ENCODE measurements around the gene KRTAP3-2.
"Not testable (repeated sequence)": the region's sequence is repeated elsewhere in the genome, so short reads cannot be mapped to it uniquely, and the experiment has no call there.

Gene KRTAP3-2

DNA sequence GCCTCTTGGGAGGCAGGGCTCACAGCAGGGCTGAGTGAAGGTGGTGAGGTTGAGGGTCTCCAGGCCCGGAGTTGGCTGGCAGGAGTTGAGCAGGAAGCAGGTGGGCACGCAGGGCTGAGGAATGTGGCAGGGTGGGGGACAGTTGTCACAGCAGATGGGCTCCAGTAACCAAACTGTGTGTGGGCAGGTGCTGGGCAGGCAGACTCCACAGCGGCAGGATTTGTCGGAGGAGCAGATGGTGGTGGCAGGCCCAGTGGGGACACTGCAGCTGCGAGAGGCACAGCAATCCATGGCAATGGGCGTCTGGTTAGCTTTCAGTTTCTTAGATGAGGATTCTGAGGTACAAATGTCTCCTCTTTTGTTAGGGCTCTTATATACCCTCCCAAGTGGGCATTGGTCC is at the start of gene KRTAP3-2:
Gene KRTAP3-2 (minus strand): TSS at position 344 of the 400 bp plus-strand sequence. CDS start 53 bp downstream, at position 291.
- not testable (repeated sequence) for DNase-seq

DNA sequence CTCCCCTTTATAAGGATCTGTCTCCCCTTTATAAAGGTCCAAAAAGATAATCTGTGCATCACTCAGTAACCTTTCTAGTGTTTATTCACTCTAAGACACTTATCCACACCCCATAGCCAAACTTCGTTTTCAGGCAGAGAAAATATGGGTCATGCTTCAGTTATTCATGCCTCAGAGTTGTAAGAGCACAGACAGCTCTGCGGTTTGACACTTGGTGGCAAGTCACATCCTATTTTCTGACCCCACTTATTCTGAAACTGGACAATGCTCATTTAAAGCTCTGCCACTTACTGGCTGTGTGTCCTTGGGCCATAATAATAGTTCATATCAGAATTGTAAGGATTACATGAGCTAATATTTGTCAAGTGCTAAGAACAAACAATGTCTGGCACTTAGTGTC is 49.4 kb upstream of the KRTAP3-2 start:
- DNase-seq, result no peak

DNA sequence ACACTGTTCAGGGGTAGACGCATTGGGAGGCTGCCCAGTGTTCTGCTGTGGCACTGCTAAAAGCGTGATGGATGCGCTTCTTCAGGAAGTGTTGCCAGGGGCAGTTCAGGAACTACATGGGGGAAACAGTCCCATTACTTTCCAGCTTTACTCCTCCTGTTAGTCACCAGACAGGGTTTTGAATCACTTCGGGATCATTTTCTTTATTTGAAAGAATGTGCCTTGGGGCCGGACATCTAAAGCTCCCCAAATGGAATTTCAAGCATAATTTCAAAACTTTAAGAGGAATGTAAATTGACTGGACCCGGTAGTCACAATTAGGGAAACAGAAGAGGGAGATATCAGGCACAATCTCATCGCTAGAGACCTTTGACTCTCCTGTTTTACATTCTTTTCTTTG is 48.7 kb upstream of the KRTAP3-2 start:
- DNase-seq, result no peak

DNA sequence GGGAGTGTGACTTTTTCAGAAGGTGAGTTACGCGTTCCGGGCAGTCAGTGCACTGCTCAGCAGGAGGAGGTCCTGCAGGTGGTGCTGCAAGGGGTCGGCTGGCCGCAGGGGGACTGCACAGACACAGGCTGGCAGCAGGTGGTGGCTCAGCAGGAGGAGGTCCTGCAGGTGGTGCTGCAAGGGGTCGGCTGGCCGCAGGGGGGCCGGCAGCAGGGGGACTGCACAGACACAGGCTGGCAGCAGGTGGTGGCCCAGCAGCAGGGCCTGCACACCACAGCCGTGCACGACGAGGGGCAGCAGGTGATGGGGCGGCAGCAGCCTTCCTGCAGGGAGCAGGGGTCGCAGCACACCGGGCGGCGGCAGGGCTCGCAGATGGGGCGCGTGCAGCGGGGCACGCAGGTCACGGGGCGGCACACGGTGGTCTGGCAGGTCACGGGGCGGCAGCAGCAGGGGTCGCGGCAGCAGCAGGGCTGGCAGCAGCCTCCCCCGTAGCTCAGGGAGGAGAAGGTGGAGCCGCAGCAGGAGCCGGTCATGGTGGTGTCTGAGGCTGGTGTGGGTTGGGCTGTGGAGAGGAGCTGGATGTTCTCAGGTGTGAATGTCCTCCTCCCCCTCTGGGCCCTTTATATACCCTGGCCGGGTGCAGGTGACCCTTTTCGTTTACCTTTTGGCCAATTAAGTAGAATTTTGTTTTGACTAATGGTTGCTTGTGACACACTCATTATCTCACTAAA is 47.2 kb upstream of the KRTAP3-2 start, which contains the start of gene KRTAP2-1:
Gene KRTAP2-1 (minus strand): TSS at position 582 of the 731 bp plus-strand sequence. CDS start 49 bp downstream, at position 533.
- DNase-seq, result not testable (repeated sequence)

DNA sequence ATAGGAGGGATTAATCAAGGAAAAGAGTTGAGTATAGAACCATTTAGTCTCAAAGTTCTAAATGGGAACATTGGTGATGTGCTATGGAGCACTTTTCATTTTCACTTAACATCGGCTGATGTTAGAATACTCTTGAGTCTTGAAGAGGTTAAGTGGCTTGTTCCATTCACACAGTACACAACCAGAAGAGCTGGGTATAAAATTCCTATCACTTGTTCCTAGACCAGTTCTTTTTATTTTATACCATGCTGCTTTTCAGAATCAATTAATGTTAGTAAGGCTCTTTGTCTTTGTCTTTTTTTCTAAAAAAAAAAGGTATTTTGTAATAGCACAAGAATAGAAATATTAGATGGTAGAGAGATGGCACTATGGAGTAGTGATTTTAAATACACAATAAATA is 43.2 kb upstream of the KRTAP3-2 start:
- DNase-seq, result no peak

GRCh38 chr17:41040783-41041571 is 41.3 kb upstream of the KRTAP3-2 start, which contains the start of gene KRTAP1-1:
KRTAP1-1 (minus strand) TSS chr17:41041450; CDS start chr17:41041397, 53 bp downstream.
- not testable (repeated sequence) for DNase-seq

- no peak for DNase-seq
These were observed 38.2 kb upstream of the KRTAP3-2 start for GRCh38 chr17:41037853-41038350.

- not testable (repeated sequence) for DNase-seq
These were observed 34.7 kb upstream of the KRTAP3-2 start, which contains the start of gene KRTAP1-3 for GRCh38 chr17:41034346-41034935. KRTAP1-3 (minus strand) TSS chr17:41034874; CDS start chr17:41034821, 53 bp downstream.

GRCh38 chr17:41029633-41030245 is 30.0 kb upstream of the KRTAP3-2 start, which contains the start of gene KRTAP1-4:
KRTAP1-4 (minus strand) TSS chr17:41030195; CDS start chr17:41030078, 117 bp downstream.
- no peak for DNase-seq

GRCh38 chr17:41026715-41027471 is 27.2 kb upstream of the KRTAP3-2 start, which contains the start of gene KRTAP1-5:
KRTAP1-5 (minus strand) TSS chr17:41027208; CDS start chr17:41027155, 53 bp downstream.
- no peak for DNase-seq

GRCh38 chr17:41024697-41025096 is 25.0 kb upstream of the KRTAP3-2 start:
- DNase-seq, result no peak

GRCh38 chr17:41020336-41020735 is 20.6 kb upstream of the KRTAP3-2 start:
- no peak for DNase-seq

- no peak for DNase-seq
These were observed 19.7 kb upstream of the KRTAP3-2 start for GRCh38 chr17:41019415-41019814.

DNA sequence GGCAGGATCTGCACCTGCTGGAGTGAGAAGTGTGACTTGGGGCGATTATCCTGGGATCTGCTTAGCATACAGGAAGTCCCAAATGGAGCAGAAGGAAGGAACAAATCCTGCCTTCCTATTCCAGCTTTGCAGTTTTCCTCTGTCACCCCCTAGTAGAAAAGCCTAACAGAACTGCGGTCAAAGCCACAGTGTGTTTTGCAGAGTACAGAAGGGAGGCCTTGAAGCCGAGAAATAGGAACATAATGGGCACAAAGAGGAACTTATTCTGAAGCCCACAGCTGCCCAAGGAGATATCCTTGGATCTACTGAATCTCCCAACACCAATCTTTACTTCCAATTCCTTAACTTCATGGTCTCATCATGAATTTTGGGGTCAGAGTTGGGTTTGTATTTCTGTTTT is 18.8 kb upstream of the KRTAP3-2 start:
- no peak for DNase-seq

GRCh38 chr17:41016578-41017215 is 17.0 kb upstream of the KRTAP3-2 start:
- DNase-seq, result no peak

GRCh38 chr17:41015454-41015853 is 15.7 kb upstream of the KRTAP3-2 start:
- no peak for DNase-seq

- no peak for DNase-seq
These were observed 13.9 kb upstream of the KRTAP3-2 start for GRCh38 chr17:41013606-41014005.

- no peak for DNase-seq
These were observed 13.5 kb upstream of the KRTAP3-2 start for GRCh38 chr17:41013181-41013580.

GRCh38 chr17:41012326-41013120 is 12.8 kb upstream of the KRTAP3-2 start:
- no peak for DNase-seq

DNA sequence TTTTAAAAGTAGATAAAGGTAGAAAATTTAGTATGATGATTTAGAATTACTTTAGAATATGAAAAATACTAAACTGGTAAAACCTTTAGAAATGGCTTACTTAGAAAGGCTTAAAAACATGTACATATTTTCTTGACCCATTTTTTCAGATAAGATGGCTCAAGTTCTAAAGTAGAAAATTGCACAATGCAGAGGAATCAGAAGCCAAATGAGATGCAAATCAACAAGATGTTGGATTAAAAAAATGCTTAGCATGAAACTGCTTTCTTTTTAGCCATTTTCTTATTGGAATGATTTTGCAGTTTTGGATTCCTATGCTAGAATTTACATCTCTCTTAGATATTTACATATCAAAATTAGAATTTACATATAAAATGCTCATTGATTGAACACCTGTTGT is 10.7 kb upstream of the KRTAP3-2 start:
- DNase-seq, result no peak

All from suppressor macrophage treated with lipopolysaccharide for 1 hour (primary cell).